ENCODE measurements around the gene WDFY4.

Gene WDFY4

GRCh38 chr10:48804740-48805182 lies 120.1 kb downstream of the WDFY4 start:
- H3K4me3 Mint-ChIP-seq = no peak overlapping the region
- peaks cover 22% of the 10 kb centered on the region for H3K27me3 Mint-ChIP-seq (ENCODE audit: low read depth, poor library complexity)
- no peak for DNase-seq
- TF ChIP-seq CTCF (IDR thresholded peaks at IDR 0.05) = no peak
- H3K9me3 Mint-ChIP-seq = peaks cover 4% of the 10 kb centered on the region
- H3K4me1 Mint-ChIP-seq = peaks cover 34% of the 10 kb centered on the region
- no peaks in the 10 kb centered on the region for H3K36me3 Mint-ChIP-seq (ENCODE audit: low read depth)
- H3K27ac Mint-ChIP-seq = no peak overlapping the region

GRCh38 chr10:48805411-48805810 lies 120.7 kb downstream of the WDFY4 start:
- H3K9me3 Mint-ChIP-seq = no peaks in the 10 kb centered on the region
- no peak overlapping the region for H3K27ac Mint-ChIP-seq
- peaks cover 34% of the 10 kb centered on the region for H3K4me1 Mint-ChIP-seq
- peaks cover 20% of the 10 kb centered on the region for H3K27me3 Mint-ChIP-seq (ENCODE audit: low read depth, poor library complexity)
- H3K4me3 Mint-ChIP-seq = no peak overlapping the region
- no peak for DNase-seq
- TF ChIP-seq CTCF (IDR thresholded peaks at IDR 0.05) = no peak
- no peaks in the 10 kb centered on the region for H3K36me3 Mint-ChIP-seq (ENCODE audit: low read depth)

GRCh38 chr10:48805848-48806247 lies 121.2 kb downstream of the WDFY4 start:
- Mint-ChIP-seq H3K9me3 (no peaks in the 10 kb centered on the region), H3K27me3 (ENCODE audit: low read depth, poor library complexity) (peaks cover 19% of the 10 kb centered on the region), H3K4me3 (no peak overlapping the region), H3K27ac (no peak overlapping the region), H3K36me3 (ENCODE audit: low read depth) (no peaks in the 10 kb centered on the region), H3K4me1 (peaks cover 34% of the 10 kb centered on the region)
- TF ChIP-seq CTCF (IDR thresholded peaks at IDR 0.05) = no peak
- no peak for DNase-seq

GRCh38 chr10:48806342-48806741 lies 121.7 kb downstream of the WDFY4 start:
- H3K4me1 Mint-ChIP-seq = peaks cover 34% of the 10 kb centered on the region
- peaks cover 19% of the 10 kb centered on the region for H3K27me3 Mint-ChIP-seq (ENCODE audit: low read depth, poor library complexity)
- DNase-seq = no peak
- no peaks in the 10 kb centered on the region for H3K36me3 Mint-ChIP-seq (ENCODE audit: low read depth)
- no peaks in the 10 kb centered on the region for H3K9me3 Mint-ChIP-seq
- H3K4me3 Mint-ChIP-seq = no peak overlapping the region
- H3K27ac Mint-ChIP-seq = no peak overlapping the region
- TF ChIP-seq CTCF (IDR thresholded peaks at IDR 0.05) = no peak

GRCh38 chr10:48807791-48808470 lies 123.3 kb downstream of the WDFY4 start:
- Mint-ChIP-seq H3K4me3 (no peak overlapping the region), H3K36me3 (ENCODE audit: low read depth) (no peaks in the 10 kb centered on the region), H3K27ac (no peak overlapping the region), H3K9me3 (no peaks in the 10 kb centered on the region), H3K4me1 (peaks cover 38% of the 10 kb centered on the region), H3K27me3 (ENCODE audit: low read depth, poor library complexity) (peaks cover 16% of the 10 kb centered on the region)
- no peak for TF ChIP-seq CTCF (IDR thresholded peaks at IDR 0.05)
- no peak for DNase-seq

GRCh38 chr10:48809261-48809660 lies 124.6 kb downstream of the WDFY4 start:
- Mint-ChIP-seq H3K4me3 (no peak overlapping the region), H3K36me3 (ENCODE audit: low read depth) (no peaks in the 10 kb centered on the region), H3K9me3 (no peaks in the 10 kb centered on the region), H3K27ac (no peak overlapping the region), H3K4me1 (peaks cover 35% of the 10 kb centered on the region), H3K27me3 (ENCODE audit: low read depth, poor library complexity) (peaks cover 14% of the 10 kb centered on the region)
- no peak for TF ChIP-seq CTCF (IDR thresholded peaks at IDR 0.05)
- no peak for DNase-seq
